HG03045 (cell line): Measurements from ENCODE around the gene SMNDC1.
"Not testable (repeated sequence)": the region's sequence is repeated elsewhere in the genome, so short reads cannot be mapped to it uniquely, and the experiment has no call there.

ENCODE experiments used
- ATAC-seq: cut with Tn5 transposase; IDR thresholded peaks from one replicate; pipeline ENCODE4 v1.9.1; 2021; ENCODE audit warnings: mild to moderate bottlenecking, moderate library complexity; ENCODE audit not compliant: unreplicated experiment

The SMNDC1 gene

GRCh38 chr10:110254467-110254866 is 50.3 kb downstream of the SMNDC1 start:
- ATAC-seq = no peak

DNA sequence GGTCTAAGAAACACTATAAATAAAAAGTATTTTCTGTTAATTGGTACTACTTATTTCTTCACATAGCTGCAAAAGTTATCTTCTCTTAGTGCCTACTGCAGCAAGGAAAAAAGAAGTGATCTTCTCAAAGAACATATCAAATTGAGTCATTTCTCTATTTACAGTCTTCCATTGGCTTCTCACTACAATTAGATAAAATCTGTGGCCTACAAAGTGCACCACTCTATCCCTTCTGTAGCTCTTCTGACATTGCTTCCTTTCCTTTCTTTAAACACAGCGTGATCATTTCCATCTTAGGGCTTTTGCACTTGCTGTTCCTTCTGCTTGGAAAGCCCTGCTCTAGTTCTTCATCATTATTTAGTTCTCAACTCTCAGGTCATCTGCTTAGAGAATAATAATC is 52.6 kb downstream of the SMNDC1 start:
- ATAC-seq = no peak

DNA sequence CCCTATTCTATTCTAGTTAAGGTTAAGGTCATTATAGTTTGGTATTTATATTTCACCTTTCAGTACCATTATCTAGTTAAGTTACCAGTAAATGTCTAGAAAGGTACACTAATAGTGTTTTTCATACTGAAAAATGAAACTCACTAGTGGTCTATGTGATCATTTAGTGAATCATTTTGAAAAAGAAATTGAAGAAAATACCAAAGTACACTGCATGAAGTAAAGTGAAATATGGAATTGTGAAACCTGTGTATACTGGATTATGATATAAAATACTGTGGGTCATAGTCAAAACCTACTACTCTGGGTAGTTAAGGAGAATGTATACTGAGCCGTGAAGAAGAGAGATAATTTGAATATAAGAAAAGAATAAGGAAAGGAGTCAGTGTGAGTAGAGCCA is 53.3 kb downstream of the SMNDC1 start:
- ATAC-seq = peak; percentile 76

- ATAC-seq = peak; percentile 48
These were observed 55.2 kb downstream of the SMNDC1 start for GRCh38 chr10:110249489-110249888.

- not testable (repeated sequence) for ATAC-seq
These were observed 56.9 kb downstream of the SMNDC1 start for GRCh38 chr10:110247833-110248232.

GRCh38 chr10:110244550-110244949 is 60.2 kb downstream of the SMNDC1 start:
- ATAC-seq = no peak

DNA sequence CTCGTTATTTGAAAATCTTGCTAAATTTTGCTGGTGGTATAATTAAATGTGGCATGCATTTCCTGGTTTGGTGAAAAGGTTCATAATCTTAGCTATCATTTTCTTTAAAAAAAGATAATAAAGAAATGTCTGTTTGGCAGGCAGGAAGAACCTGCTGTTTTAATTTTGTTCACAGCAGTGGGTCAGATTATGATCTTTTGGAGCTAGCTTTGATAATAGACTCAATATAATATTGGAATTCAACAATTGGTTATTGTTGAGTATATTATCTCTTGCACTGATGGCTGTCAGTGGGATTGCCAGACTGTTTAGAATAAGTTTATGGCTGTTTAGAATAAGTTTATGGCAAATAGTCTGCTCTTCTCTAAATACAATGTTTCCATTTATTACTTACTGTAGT is 62.2 kb downstream of the SMNDC1 start:
- ATAC-seq = no peak

GRCh38 chr10:110241841-110242240 is 62.9 kb downstream of the SMNDC1 start:
- ATAC-seq = no peak

DNA sequence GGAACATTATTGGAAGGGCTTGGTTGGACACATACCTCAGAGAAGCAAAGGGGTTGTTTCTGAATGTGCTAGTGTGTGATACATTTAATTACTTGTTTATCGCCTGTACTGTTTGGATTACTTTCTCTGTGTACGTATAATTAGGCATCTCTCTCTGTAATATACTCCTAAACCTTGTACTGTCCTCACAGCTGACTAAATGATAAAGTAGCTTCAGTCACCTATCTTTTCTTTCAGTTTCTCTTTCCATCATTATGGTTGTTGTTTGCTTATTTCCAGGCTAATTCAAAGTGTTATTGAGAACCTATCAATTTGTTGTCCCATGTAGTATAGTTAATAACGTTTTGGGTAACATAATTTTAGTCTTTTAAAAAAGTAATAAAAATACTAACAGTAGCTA is 63.3 kb downstream of the SMNDC1 start:
- ATAC-seq = no peak
